ENCODE results near the gene DCDC1.

The DCDC1 gene

DNA sequence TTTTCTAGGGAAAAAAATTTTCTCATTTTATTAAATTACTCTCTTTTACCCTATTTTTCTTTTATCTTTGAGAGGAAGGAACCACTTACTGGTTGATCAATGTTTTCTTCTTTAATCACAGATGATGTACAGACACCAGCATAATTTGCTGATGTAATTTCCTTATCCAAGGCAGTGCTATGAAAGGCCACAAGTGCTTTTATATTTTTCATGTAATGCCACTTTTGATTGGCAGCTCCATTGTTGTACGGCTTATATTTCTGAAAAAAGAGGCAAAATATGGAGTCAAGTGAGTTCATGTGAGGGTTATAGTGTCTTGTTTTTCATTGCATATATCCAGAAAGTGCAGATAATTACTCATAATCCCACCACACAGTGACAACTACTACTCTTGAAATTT, 460.7 kb downstream of the DCDC1 start:
- Histone ChIP-seq H3K9ac (ENCODE audit: low read length in 5 of 5) (no peak overlapping the region), H3K27me3 (ENCODE audit: control insufficient read depth in 5 of 5, insufficient read depth in 4 of 5, low read length in 5 of 5) (no peaks in the 10 kb centered on the region), H3K4me3 (ENCODE audit: low read depth in 1 of 5, low read length in 5 of 5) (no peak overlapping the region), H3K4me1 (ENCODE audit: control insufficient read depth in 5 of 5, insufficient read depth in 5 of 5, low read length in 5 of 5) (no peaks in the 10 kb centered on the region), H3K9me3 (ENCODE audit: control insufficient read depth in 5 of 5, low read length in 5 of 5) (no peaks in the 10 kb centered on the region), H3K36me3 (ENCODE audit: control insufficient read depth in 5 of 5, insufficient read depth in 5 of 5, low read length in 5 of 5) (no peaks in the 10 kb centered on the region), H3K27ac (ENCODE audit: low read depth, low read length) (no peak overlapping the region)

- Histone ChIP-seq H3K27me3 (ENCODE audit: control insufficient read depth in 5 of 5, insufficient read depth in 4 of 5, low read length in 5 of 5) (no peaks in the 10 kb centered on the region), H3K4me3 (ENCODE audit: low read depth in 1 of 5, low read length in 5 of 5) (no peak overlapping the region), H3K27ac (ENCODE audit: low read depth, low read length) (no peak overlapping the region), H3K36me3 (ENCODE audit: control insufficient read depth in 5 of 5, insufficient read depth in 5 of 5, low read length in 5 of 5) (no peaks in the 10 kb centered on the region), H3K9ac (ENCODE audit: low read length in 5 of 5) (no peak overlapping the region), H3K4me1 (ENCODE audit: control insufficient read depth in 5 of 5, insufficient read depth in 5 of 5, low read length in 5 of 5) (no peaks in the 10 kb centered on the region), H3K9me3 (ENCODE audit: control insufficient read depth in 5 of 5, low read length in 5 of 5) (no peaks in the 10 kb centered on the region)
Measured at GRCh38 chr11:30908272-30908671, 461.3 kb downstream of the DCDC1 start.

DNA sequence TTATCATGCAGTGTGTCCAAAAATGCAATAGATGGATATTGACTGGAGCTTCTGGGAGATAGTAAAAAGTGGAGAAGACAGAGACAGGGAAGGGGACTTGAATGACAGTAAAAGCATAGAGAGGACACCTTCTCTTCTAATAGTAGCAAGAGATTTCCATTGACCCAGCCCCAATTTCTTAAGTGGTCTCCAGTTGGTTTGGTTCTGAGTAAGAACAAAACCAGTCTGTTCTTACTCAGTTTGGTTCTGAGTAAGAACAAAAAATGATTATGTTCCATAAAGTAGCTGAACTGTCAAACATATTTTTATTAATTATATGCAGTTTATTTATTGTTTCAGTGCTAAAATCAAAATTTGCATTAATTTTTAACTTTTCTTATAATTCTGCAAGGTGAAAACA, 466.6 kb downstream of the DCDC1 start:
- no peak overlapping the region for H3K9ac ChIP-seq (ENCODE audit: low read length in 5 of 5)

GRCh38 chr11:30895046-30895445, 474.5 kb downstream of the DCDC1 start:
- no peaks in the 10 kb centered on the region for H3K36me3 ChIP-seq (ENCODE audit: control insufficient read depth in 5 of 5, insufficient read depth in 5 of 5, low read length in 5 of 5)
- no peak overlapping the region for H3K9ac ChIP-seq (ENCODE audit: low read length in 5 of 5)
- H3K9me3 ChIP-seq (ENCODE audit: control insufficient read depth in 5 of 5, low read length in 5 of 5) = no peaks in the 10 kb centered on the region
- H3K4me1 ChIP-seq (ENCODE audit: control insufficient read depth in 5 of 5, insufficient read depth in 5 of 5, low read length in 5 of 5) = no peaks in the 10 kb centered on the region
- no peak overlapping the region for H3K4me3 ChIP-seq (ENCODE audit: low read depth in 1 of 5, low read length in 5 of 5)
- H3K27ac ChIP-seq (ENCODE audit: low read depth, low read length) = no peak overlapping the region
- H3K27me3 ChIP-seq (ENCODE audit: control insufficient read depth in 5 of 5, insufficient read depth in 4 of 5, low read length in 5 of 5) = no peaks in the 10 kb centered on the region

More for the DNA sequence above, 466.6 kb downstream of the DCDC1 start:
- Histone ChIP-seq H3K27ac (ENCODE audit: low read depth, low read length) (no peak overlapping the region), H3K9me3 (ENCODE audit: control insufficient read depth in 5 of 5, low read length in 5 of 5) (no peaks in the 10 kb centered on the region), H3K4me3 (ENCODE audit: low read depth in 1 of 5, low read length in 5 of 5) (no peak overlapping the region), H3K36me3 (ENCODE audit: control insufficient read depth in 5 of 5, insufficient read depth in 5 of 5, low read length in 5 of 5) (no peaks in the 10 kb centered on the region), H3K27me3 (ENCODE audit: control insufficient read depth in 5 of 5, insufficient read depth in 4 of 5, low read length in 5 of 5) (no peaks in the 10 kb centered on the region), H3K4me1 (ENCODE audit: control insufficient read depth in 5 of 5, insufficient read depth in 5 of 5, low read length in 5 of 5) (no peaks in the 10 kb centered on the region)

DNA sequence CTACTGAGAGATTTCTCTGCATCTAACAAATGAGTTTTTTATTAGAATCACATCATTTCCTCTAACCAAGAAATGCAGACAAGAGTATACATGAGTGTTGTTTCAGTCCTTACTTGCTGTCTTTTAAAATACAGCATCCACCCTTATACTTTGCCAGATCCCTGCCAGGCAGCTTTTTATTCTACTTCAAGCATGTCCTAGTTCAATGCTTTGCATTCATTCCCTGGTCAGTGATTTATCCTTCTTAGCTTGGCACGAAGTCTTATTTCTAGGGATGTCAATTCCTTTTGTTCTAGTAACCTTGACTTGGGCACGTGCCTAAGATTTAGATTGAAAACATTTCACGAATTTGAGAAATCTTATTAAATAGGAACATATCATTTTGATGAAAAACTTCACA, 476.2 kb downstream of the DCDC1 start:
- H3K9ac ChIP-seq (ENCODE audit: low read length in 5 of 5) = no peak overlapping the region
- H3K27ac ChIP-seq (ENCODE audit: low read depth, low read length) = no peak overlapping the region
- peaks cover 0 to 2% (median 0%) of the 10 kb centered on the region in 5 donors for H3K9me3 ChIP-seq (ENCODE audit: control insufficient read depth in 5 of 5, low read length in 5 of 5)
- no peak overlapping the region for H3K4me3 ChIP-seq (ENCODE audit: low read depth in 1 of 5, low read length in 5 of 5)
- no peaks in the 10 kb centered on the region for H3K27me3 ChIP-seq (ENCODE audit: control insufficient read depth in 5 of 5, insufficient read depth in 4 of 5, low read length in 5 of 5)
- no peaks in the 10 kb centered on the region for H3K4me1 ChIP-seq (ENCODE audit: control insufficient read depth in 5 of 5, insufficient read depth in 5 of 5, low read length in 5 of 5)
- no peaks in the 10 kb centered on the region for H3K36me3 ChIP-seq (ENCODE audit: control insufficient read depth in 5 of 5, insufficient read depth in 5 of 5, low read length in 5 of 5)

DNA sequence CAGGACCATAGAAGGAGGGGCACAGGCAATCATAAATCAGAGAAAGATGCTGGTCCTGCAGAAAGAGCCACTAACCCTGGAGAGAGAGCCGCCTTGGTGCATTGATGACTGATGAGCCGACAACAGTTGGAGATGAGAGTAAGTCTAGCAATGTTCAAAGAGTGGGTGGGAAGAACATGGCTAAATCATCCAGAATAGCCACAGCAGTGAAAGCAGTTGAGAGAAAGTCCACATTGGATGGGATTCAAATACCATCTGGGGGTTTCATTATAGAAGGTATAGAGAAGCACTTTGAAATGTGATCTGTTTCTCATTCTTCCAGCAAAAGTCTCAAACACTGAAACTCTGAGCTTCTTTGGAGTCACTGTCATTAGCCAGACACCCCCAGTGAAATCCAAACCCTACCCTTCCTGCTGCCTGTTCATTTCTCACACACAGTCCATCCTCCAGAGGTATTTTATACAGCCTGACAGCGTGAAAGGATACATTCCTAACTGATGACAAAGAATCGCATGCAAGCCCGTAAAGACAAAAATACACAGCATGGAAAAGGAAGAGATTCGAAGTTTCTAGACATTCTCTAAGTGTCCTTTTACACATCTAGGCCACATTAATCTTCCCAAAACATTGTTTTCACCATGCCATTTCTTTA, 480.3 kb downstream of the DCDC1 start:
- Histone ChIP-seq H3K4me3 (ENCODE audit: low read depth in 1 of 5, low read length in 5 of 5) (no peak overlapping the region), H3K9me3 (ENCODE audit: control insufficient read depth in 5 of 5, low read length in 5 of 5) (peaks cover 0 to 2% (median 0%) of the 10 kb centered on the region in 5 donors), H3K9ac (ENCODE audit: low read length in 5 of 5) (no peak overlapping the region), H3K27ac (ENCODE audit: low read depth, low read length) (no peak overlapping the region), H3K27me3 (ENCODE audit: control insufficient read depth in 5 of 5, insufficient read depth in 4 of 5, low read length in 5 of 5) (no peaks in the 10 kb centered on the region), H3K36me3 (ENCODE audit: control insufficient read depth in 5 of 5, insufficient read depth in 5 of 5, low read length in 5 of 5) (no peaks in the 10 kb centered on the region), H3K4me1 (ENCODE audit: control insufficient read depth in 5 of 5, insufficient read depth in 5 of 5, low read length in 5 of 5) (no peaks in the 10 kb centered on the region)

DNA sequence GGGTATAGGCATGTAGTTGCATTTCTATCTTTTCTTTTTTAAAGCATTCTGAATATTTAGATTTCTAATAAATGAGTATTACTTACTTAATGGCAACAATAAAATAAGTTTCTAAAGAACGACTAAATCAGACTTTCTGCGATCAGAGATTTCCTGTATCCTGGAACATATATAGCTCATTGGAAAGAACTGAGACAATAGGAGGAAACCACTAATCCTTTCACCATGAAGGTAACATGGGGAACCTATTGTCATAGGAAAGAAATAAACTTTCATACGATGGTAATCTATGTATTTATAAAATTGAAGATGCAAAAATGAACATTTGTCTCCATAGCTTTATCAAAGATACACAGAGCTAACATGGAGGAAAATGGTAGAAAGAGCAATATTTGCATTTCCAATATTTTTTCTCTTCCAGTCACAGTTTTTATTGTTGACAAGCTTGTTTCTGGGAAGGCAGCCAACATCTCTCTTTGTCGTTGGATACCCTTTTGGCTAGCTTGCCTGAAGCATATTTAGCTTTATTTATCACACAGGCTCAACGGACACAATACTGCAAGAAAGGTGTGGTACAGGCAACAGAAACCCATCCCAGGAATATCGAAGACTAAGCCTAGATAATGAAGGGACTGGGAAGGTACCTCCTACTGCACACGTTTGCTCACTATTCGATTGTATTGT, 490.1 kb downstream of the DCDC1 start:
- Histone ChIP-seq H3K27ac (ENCODE audit: low read depth, low read length) (peak overlapping the region; percentile 20), H3K4me3 (ENCODE audit: low read depth in 1 of 5, low read length in 5 of 5) (peak overlapping the region in 1 of 5 donors; percentile 33)

DNA sequence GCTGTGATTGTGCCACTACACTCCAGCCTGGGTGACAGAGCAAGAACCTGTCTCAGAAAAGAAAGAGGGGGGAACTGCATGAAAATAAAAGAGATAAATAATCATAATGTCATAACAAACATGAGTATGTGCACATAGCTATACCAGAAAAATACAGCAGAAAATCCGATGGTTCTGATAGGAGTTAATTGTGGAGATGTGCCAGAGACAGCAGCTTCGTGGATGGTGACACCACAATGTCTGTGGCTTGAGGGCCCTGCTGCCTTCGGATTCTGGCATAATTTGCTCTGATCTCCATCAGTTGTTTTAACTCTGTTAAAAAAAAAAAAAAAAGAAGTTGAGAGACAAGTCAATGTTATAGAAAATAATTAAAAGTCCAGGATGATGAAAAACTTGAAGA, 491.1 kb downstream of the DCDC1 start:
- Histone ChIP-seq H3K9ac (ENCODE audit: low read length in 5 of 5) (no peak overlapping the region), H3K27ac (ENCODE audit: low read depth, low read length) (no peak overlapping the region), H3K27me3 (ENCODE audit: control insufficient read depth in 5 of 5, insufficient read depth in 4 of 5, low read length in 5 of 5) (no peaks in the 10 kb centered on the region), H3K36me3 (ENCODE audit: control insufficient read depth in 5 of 5, insufficient read depth in 5 of 5, low read length in 5 of 5) (no peaks in the 10 kb centered on the region), H3K4me1 (ENCODE audit: control insufficient read depth in 5 of 5, insufficient read depth in 5 of 5, low read length in 5 of 5) (peaks cover 0 to 27% (median 17%) of the 10 kb centered on the region in 5 donors), H3K4me3 (ENCODE audit: low read depth in 1 of 5, low read length in 5 of 5) (no peak overlapping the region), H3K9me3 (ENCODE audit: control insufficient read depth in 5 of 5, low read length in 5 of 5) (no peaks in the 10 kb centered on the region)

More for the DNA sequence above, 490.1 kb downstream of the DCDC1 start:
- Histone ChIP-seq H3K9me3 (ENCODE audit: control insufficient read depth in 5 of 5, low read length in 5 of 5) (no peaks in the 10 kb centered on the region), H3K4me1 (ENCODE audit: control insufficient read depth in 5 of 5, insufficient read depth in 5 of 5, low read length in 5 of 5) (peaks cover 0 to 20% (median 17%) of the 10 kb centered on the region in 5 donors), H3K36me3 (ENCODE audit: control insufficient read depth in 5 of 5, insufficient read depth in 5 of 5, low read length in 5 of 5) (no peaks in the 10 kb centered on the region), H3K9ac (ENCODE audit: low read length in 5 of 5) (no peak overlapping the region), H3K27me3 (ENCODE audit: control insufficient read depth in 5 of 5, insufficient read depth in 4 of 5, low read length in 5 of 5) (no peaks in the 10 kb centered on the region)

- Histone ChIP-seq H3K4me3 (ENCODE audit: low read depth in 1 of 5, low read length in 5 of 5) (no peak overlapping the region), H3K9ac (ENCODE audit: low read length in 5 of 5) (no peak overlapping the region), H3K27me3 (ENCODE audit: control insufficient read depth in 5 of 5, insufficient read depth in 4 of 5, low read length in 5 of 5) (no peaks in the 10 kb centered on the region), H3K36me3 (ENCODE audit: control insufficient read depth in 5 of 5, insufficient read depth in 5 of 5, low read length in 5 of 5) (no peaks in the 10 kb centered on the region), H3K27ac (ENCODE audit: low read depth, low read length) (no peak overlapping the region), H3K4me1 (ENCODE audit: control insufficient read depth in 5 of 5, insufficient read depth in 5 of 5, low read length in 5 of 5) (peaks cover 0 to 27% (median 17%) of the 10 kb centered on the region in 5 donors), H3K9me3 (ENCODE audit: control insufficient read depth in 5 of 5, low read length in 5 of 5) (no peaks in the 10 kb centered on the region)
Measured at GRCh38 chr11:30876663-30877396, 492.7 kb downstream of the DCDC1 start.

GRCh38 chr11:30876228-30876627, 493.3 kb downstream of the DCDC1 start:
- H3K4me1 ChIP-seq (ENCODE audit: control insufficient read depth in 5 of 5, insufficient read depth in 5 of 5, low read length in 5 of 5) = peaks cover 0 to 27% (median 17%) of the 10 kb centered on the region in 5 donors
- no peaks in the 10 kb centered on the region for H3K27me3 ChIP-seq (ENCODE audit: control insufficient read depth in 5 of 5, insufficient read depth in 4 of 5, low read length in 5 of 5)
- H3K27ac ChIP-seq (ENCODE audit: low read depth, low read length) = no peak overlapping the region
- no peak overlapping the region for H3K4me3 ChIP-seq (ENCODE audit: low read depth in 1 of 5, low read length in 5 of 5)
- no peaks in the 10 kb centered on the region for H3K36me3 ChIP-seq (ENCODE audit: control insufficient read depth in 5 of 5, insufficient read depth in 5 of 5, low read length in 5 of 5)
- H3K9me3 ChIP-seq (ENCODE audit: control insufficient read depth in 5 of 5, low read length in 5 of 5) = no peaks in the 10 kb centered on the region
- no peak overlapping the region for H3K9ac ChIP-seq (ENCODE audit: low read length in 5 of 5)
